SW480 (cell line): ENCODE measurements around the gene ARMC8.

Source experiments
- DNase-seq: peaks from one replicate; pipeline ENCODE4 v3.0.0-alpha.2; 2016; ENCODE audit warnings: low spot score

The ARMC8 gene

DNA sequence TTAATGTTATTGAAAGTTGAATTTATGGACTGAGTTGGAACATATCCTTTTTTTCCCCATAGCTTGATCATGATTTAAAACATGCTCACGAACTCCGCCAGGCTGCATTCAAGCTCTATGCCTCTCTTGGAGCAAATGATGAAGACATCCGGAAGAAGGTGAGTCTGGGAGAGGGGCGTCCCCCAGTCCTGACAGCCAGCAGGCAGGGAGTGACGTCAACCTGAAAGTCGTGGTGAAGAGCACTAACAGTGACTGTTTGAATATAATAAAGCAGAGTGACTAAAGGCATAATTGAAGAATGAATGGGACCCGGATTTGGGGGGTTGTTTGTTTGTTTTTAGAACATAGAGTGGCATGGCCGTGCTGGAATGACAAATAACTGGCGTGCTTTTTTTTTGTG, 57.9 kb downstream of the ARMC8 start:
- no peak for DNase-seq

DNA sequence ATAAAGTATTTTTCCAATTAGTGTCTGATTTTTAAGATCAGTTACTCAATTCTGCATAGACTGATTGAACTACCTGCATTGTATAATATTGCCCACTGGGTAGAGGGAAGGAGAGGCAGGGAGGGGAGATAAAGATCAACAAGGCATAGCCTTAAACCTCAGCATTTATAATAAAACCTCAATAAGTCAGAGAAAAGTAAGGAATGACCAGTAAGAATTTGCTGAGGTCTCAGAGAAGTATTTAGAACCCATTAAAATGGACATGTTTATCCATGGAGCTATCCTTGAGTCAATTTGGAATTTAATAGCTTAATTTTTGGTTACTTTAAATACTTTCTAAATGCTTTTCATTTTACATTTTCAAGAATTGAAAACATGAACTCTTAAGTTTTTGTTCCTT, 62.5 kb downstream of the ARMC8 start:
- DNase-seq: no peak

DNA sequence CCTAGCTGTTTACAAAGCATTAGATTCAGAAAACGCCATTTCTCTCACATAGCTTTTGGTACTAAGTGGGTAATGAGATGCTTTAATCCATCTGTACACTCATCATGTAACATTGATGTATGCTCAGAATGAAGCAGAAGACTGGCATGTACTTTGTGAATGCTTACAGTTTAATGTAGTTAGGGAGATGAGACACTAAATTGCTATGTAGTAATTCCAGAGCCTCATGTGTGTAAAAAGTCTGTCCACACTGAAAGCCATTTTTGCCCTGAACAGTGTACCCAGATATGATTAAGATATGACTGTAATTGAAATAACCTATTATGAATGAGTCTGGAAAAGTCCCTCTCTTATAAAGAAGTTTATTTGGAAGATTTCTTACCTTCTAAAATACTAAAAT, 66.5 kb downstream of the ARMC8 start:
- DNase-seq: no peak

DNA sequence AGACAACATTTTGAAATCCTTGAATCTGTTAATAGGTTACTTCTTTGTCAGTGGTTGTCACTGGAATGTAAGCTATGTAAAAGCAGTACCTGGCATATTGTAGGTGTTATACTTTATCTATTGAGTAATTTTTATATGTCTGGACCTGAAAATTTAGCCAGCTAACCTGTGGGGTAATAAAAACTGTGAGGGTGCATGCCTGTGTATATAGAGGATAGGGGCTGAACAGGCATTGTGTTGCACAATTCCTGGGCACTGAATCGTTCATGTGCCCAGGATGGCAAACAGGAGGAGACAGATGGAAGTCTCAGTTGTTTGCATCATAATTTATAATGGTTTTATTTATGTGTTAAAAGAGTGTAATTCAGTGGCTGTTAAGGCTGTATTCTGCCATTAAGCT, 67.1 kb downstream of the ARMC8 start:
- DNase-seq: no peak

DNA sequence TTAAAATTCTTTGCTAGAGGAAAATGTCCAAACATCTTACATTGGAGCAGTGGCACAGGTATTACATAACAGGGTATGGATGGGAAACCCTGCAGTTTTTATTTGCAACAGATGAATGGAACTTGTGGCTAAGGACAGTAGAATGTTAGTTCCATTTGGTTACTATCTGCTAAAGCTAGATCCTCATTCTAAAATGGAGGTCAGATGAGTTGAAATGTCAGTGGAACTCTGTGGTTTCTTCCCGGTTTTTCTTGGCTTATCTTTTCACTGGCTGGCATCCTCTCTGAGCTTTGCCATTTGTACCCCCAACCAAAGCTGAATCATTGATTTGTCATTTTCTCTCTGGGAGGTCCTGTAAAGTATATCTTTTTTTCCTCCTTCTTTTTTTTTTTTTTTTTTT, 68.9 kb downstream of the ARMC8 start:
- no peak for DNase-seq

DNA sequence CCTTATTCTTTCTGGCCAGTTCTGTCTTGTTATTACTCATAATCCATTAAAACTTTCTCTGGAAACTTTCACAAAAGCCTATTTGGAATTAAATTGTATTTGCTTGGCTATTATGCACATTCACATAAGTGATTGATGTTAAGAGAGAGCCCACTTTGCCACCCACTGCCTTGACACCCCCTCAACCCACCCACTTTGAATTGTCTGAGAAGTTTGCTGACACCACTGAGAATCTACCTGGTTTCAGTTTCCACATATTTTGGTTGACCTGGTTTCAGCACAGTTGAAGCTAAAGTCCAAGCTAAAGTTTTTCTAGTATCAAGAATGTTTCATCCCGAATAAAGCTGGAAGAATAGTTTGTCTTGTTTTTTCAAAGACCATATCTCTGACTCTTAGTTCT, 70.9 kb downstream of the ARMC8 start:
- DNase-seq: no peak

DNA sequence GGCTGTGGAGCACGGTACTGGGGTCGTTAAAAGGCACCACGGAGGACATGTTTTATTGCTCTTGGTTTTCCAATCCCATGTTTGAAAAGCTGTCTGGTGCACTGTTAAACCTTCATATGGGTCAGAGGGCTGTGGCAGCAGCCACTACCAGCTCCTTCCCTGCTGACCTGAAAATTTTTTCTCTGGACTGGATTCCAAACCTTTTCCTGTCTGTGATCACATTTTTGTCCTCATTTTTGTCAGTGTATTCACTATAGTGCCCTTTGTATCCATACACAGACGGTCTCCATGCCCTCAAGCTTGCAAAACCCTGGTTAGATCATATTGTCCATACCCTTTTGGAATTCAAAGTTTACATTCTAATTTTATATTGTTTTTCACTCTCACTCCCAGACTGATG, 72.0 kb downstream of the ARMC8 start:
- DNase-seq: no peak

DNA sequence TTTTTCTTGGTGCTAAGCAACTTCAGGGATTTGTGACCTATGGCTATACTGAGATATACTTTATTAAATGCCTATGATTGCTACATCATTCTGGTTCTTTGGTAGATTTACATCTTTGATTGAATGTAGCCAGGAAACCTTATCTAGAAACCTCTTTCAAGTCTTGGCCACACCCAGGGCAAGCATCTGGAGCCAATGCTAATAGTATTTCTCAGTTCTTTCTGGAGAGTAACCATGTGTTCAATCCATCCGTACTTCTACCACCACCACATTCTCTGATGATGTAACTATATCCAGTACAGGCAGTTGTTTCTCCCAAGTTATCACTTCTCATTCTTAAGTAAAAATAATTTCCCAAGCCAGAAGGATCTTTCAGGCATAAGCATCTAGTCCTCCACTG, 73.5 kb downstream of the ARMC8 start:
- no peak for DNase-seq

DNA sequence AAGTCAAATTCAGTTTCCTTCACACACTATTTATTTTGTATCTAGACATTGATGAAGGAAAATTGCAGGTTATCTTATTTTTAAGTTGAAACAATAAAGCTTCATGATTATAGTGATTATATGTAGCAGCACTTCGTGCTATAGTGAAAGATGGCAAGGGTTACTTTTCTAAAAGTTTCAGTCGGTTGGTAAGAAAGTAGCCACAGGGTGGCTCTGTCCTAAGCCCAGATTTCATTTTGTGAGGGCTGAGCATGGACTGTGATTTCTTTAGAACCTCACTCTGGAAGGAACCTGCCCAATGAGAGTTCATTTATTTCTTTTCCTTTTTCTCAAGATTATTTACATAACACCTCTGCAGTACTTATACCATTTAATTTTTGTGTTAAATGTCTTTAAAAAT, 76.0 kb downstream of the ARMC8 start:
- no peak for DNase-seq

DNA sequence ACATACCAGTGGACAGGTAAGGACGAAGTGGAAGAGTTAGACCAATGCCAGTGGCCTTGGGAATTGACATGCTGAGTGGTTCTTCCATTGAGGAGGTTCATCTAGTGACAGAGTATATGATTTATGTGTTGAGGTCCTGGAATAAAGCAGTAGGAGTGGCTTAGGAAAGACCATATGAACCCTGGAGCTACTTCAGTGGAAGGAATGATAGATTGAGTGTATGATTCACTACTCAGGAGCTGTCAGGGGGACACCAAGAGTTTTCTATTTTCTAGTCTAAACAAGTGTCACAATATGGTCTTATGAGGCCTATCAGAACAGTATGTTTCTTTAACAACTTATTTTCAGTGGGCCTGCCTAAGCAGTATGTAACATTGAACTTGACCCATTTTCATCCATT, 78.6 kb downstream of the ARMC8 start:
- no peak for DNase-seq

DNA sequence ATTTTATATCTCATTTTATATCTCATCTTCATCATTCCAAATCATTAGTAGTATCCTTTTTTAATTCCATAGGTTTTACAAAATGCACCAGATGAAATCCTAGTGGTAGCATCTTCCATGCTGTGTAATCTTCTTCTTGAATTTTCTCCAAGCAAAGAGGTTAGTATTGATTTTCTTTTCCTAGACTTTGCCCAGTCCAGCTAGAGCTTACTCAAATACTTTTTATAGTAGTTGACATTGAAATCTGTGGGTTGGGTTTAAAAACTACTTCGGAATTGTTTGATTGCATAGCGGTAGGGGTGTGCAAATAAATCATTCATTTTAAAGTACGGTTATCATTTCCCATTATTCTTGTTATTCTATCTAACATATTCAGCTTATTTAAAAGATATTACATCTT, 80.0 kb downstream of the ARMC8 start:
- no peak for DNase-seq

DNA sequence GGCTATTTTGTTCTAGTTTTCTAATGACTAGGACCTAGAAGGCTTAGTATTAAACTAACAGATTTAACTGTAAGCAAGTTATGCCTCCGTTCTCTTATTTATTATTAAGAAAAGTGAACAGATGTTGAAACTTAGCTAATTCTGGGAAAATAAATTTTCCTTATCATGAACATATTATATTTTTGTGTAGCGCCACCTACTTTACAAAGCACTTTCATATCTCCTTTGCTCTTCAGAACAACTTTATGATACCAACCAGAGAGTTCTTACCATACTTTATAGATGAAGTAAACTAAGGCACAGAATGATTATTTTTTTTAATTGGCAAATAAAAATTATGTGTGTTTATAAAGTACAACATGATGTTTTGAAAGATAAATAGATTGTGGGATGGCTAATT, 83.1 kb downstream of the ARMC8 start:
- DNase-seq: no peak

DNA sequence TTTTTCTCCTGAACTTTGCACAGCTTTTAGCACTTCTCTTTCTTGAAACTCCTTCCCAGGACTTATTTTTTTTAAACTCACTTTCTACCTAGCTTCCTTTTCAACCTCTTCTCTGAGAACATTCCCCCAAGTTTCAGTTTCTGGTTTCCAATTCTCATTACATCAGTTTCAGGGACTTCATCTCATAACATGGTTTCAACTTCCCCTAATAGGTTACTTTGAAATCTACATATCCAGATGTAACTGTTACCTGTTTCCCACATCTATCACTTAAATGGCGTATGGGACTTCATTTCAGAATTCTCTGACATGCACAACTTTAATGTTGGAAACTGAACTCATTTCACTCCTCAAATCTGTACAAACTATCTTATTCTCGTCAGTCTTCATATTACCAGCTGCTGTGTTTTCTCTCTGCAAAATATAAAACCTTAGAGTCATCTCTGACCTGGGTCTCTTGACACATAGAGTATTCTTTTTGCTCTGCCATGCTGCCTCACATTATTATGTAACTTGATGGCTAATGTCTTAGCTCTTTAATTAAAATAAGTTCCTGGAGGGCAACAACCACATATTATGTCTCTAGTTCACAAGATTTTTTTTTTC, 84.2 kb downstream of the ARMC8 start:
- DNase-seq: no peak

DNA sequence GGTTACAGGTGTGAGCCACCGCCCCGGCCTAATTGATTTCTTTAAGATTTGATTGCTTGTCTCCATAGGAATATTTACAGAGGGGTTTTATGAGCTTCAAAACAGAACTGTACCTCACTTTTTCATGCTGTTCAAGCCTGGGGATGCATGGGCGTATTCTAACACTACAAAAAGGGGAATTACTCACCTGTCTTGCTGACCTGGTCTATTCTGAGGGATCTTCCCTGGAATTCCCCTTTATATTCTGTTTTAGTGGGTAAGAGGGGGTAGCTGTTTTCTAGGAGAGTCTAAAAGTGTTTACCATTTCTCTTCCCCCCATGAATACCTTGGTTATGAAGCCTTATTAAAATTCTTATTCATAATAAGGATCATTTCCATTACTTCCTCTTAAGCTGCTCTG, 94.5 kb downstream of the ARMC8 start:
- DNase-seq: no peak

DNA sequence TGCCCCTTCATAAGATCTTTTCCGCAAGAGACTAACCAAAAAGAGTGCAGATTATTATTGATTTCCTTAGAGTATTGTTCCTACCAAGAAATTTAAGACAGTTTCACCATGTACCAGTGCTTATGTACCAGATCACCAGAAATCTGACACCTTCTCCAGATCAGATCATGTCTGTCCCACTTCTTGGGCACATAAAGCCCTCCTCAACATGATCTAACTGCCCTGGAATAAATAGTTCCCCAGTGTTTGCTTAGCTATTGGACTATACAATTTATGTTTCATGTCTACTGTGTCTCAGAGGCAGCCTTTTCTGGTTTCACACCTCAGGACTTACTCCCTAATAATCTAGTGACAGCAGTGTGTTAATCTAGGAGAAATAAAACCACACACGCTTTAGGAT, 95.7 kb downstream of the ARMC8 start:
- no peak for DNase-seq

DNA sequence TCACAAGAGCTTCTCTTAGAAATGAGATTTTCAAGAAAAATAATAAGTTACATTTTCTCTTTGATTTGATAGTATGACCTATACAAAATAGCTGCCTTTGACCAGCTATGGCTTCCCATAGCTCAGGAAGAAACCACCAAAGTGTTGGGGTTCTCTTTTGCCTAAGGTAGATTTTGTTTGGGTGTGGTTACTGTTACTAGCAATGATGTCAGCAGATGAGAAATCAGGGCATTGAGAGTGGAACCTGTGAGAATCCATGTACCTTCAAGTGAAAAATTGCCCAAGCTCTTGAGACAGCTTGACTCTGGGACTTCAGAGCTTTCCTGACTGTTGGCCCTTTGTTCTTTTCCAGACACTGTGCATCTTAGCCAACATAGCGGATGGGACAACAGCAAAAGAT, 97.0 kb downstream of the ARMC8 start:
- DNase-seq: no peak

DNA sequence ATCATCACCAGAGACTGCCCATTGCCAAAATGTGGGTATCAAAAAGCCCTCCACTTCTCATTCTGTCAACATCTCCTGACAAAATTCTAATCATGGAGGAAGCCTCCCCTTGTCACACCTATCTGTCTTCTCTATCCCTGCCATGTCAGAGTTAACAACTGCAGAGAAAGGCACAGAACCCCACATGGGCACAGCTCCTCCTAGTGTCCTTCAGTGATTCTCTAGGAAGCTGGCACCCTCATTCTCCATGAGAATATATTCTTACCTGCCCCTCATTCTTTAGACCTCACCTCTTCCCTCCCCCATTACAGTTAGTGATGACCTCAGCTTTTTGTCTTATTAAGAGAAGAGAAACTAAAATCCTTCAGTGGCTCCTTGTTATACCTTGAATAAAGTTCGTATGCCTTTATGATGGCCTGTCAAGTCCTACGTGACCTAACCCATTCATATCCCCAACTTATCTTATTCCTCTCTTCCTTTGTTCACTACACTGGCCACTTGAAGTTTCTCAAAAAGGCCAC, 97.9 kb downstream of the ARMC8 start:
- DNase-seq: no peak

DNA sequence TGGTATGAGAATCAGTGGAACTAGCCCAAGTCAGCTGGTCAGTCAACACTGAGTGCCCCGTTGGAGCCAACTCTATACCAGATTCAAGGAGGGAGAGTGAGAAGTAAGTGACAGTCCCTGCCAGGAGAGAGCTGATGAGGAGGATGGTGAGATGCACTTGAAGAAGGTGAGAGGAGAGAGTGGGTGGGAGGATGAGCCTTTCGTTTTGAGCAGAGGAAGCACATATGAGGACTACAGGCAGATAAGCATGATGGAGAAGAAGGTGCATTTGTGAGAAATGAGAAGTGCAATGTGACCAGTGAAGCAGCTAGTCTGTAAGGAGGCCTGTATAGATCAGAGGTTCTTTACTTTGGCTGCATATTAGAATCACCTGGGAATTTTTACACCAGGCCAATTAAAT, 102.2 kb downstream of the ARMC8 start:
- DNase-seq: no peak

DNA sequence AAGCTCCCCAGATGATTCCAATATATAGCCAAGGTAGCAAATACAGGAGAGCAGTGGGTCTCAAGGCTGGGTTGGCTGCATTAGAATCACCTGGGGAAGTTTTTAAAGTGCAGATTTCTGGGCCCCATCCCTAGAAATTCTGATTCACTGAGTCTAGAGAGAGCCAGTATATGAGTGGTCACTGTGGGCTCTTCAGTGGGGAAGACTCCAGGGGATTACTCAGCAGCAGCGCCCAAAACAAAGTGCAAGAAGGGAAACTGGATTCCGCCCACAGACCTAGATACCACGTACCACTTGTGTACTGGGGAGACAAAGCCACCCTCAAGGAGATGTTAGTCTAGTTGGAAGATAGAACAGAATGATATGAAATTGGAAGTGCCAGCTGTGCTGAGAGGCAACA, 102.6 kb downstream of the ARMC8 start:
- no peak for DNase-seq

DNA sequence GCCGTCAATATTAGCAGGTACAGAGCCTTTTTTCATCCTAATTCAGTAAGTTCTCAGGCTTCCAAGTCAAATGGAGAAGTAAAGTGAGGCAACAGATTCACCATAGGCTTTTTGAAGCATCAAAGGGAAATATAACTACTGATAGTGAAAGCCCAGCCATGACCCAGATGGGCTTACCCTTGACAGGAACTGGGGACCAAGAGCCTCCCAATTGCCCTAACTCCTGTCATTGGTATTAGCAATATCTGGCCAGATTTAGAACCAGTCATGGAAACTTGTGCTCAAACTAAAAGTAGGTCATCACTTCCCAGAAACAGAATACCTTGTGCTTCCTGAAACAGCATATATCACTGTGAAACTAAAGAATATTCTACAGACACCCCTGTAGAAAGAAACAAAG, 109.5 kb downstream of the ARMC8 start:
- no peak for DNase-seq

DNA sequence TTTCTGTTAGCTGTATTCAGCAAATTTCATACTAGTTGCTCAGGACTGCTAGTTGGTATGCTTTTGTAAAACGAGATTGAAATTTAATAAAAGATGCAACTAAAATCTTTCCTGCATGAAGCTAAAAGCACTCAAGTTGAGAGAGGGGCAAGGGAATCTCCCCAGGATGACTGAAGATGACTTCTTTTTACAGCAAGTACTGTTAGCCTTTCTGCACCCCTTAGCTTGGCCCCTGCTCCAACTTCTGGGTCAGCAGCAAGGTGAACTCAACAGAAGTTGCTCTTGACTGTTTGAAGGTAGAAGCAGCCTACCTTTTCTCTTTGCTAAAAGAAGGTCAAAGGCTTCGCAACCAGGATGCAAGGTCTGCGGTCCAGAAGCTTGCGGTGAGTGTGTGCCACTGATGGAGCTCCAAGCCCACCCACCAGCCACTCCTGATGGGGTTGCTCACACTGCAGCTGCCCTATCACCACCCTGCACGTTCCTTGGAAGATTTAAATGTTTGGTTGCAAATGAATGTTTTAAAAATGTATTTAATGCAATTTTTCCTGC, 110.0 kb downstream of the ARMC8 start:
- no peak for DNase-seq

DNA sequence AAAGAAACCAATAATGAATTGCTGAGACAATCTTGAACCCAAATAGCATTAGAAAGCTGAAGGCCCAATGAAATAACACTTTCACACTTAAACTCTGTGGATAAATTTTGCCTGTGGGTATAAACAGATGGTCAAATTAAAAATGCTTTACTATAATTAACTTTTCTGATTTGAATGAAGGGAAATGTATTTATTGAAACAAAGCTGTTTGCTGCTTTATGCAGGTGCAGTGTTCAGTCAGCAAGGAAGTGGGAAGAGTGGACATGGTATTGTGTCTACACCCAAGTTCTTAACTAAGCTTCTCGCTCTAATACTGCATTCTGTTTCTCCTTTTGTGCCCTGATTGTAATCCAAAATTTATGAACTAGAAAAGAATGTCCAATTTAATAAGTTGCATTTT, 110.8 kb downstream of the ARMC8 start:
- no peak for DNase-seq

DNA sequence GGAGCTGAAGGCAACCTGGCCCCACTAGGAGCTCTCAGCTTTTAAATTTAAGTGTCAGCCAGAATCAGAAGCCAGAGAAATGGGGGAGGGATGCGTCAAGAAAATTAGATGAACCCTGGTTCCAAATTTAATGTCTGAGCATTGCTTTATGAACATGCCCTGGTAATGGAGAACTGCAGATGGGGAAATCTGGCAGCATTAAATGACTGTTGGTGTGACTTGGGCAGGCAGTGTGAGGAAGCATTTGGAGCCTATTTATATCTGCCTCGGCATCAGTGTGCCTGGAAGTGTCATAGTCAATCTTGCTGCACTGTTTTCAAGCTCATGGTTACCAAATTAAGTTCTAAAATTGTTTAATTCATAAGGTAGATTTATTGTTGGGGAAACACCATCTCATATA, 113.5 kb downstream of the ARMC8 start:
- DNase-seq: no peak

DNA sequence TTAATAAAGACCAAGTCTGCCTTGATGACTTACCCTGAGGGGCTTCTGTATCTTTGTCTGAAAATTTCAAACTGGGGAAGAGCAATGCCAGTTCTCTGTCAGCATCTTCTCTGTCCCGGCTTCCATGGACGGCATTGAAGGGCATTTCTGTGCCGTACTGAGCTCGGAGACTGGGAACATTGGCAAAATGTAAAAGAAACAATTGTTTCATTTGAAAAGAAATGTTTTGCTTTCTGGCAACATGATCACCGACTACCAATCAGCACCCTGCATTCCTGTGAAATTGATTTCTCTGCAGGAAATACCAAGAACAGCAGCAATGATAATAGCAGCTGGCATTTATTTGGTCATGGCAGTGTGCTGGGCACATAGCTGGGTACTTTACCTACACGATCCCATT, 116.4 kb downstream of the ARMC8 start:
- no peak for DNase-seq

DNA sequence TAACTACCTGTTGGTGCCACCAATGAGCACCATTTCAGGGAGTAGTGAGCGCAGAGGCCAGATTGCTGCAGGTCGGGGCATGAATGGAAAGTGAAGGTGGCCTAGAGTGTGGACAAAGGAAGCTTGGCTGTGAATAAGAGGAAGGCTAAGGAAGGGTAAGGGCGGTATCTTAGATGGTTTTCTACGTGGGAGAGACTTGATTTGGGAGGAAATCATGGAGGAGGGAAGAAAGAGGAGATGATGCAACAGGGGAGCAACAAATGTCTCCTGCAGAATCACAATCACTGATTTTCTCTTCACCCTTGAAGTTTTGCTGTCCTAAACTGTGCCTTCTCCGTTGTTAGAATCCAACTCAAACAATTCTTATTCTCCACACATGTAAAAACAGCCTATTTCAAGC, 120.8 kb downstream of the ARMC8 start:
- peak; percentile 12 for DNase-seq
